Glutamatergic neuron (in vitro differentiated cells): Measurements from ENCODE around the gene CASP12. TPM values are rescaled to one million over a fixed set of nuclear protein-coding genes. Genes with fewer than 3 reads are reported as not detected.

Experiments used
- DNase-seq: peaks from one replicate; pipeline ENCODE4 v3.0.0; 2022
- H3K27ac Mint-ChIP-seq: one replicate; pipeline ENCODE4 v1.8.0; 2020; ENCODE audit warnings: mild to moderate bottlenecking, mixed read lengths, inconsistent platforms; ENCODE audit not compliant: unreplicated experiment
- H3K27me3 Mint-ChIP-seq: one replicate; pipeline ENCODE4 v1.8.0; 2020; ENCODE audit warnings: mild to moderate bottlenecking, moderate library complexity, mixed read lengths, inconsistent platforms; ENCODE audit not compliant: unreplicated experiment
- H3K36me3 Mint-ChIP-seq: one replicate; pipeline ENCODE4 v1.8.0; 2020; ENCODE audit warnings: mild to moderate bottlenecking, mixed read lengths, inconsistent platforms; ENCODE audit not compliant: unreplicated experiment
- H3K4me1 Mint-ChIP-seq: one replicate; pipeline ENCODE4 v1.8.0; 2020; ENCODE audit warnings: mild to moderate bottlenecking, low read depth, mixed read lengths, inconsistent platforms; ENCODE audit not compliant: unreplicated experiment
- H3K4me3 Mint-ChIP-seq: one replicate; pipeline ENCODE4 v1.8.0; 2020; ENCODE audit warnings: mild to moderate bottlenecking, mixed read lengths, inconsistent platforms; ENCODE audit not compliant: unreplicated experiment
- H3K9me3 Mint-ChIP-seq: one replicate; pipeline ENCODE4 v1.8.0; 2020; ENCODE audit warnings: mild to moderate bottlenecking, moderate library complexity, mixed read lengths, inconsistent platforms; ENCODE audit not compliant: unreplicated experiment
- CTCF ChIP-seq: fragments of 200-600 bp; sonication (generic); IDR thresholded peaks from one replicate; pipeline ENCODE4 v1.5.0; 2021; ENCODE audit not compliant: partially characterized antibody, unreplicated experiment
- total RNA-seq: library from RNA; stranded (reverse); fragmentation: NEBNext Ultra II Directional; extraction: Animal tissue kit (Norgen Biotek cat#: 25700); gene quantifications from one replicate; pipeline ENCODE4 v1.2.1, GENCODE V29; 2021; ENCODE audit not compliant: unreplicated experiment

The CASP12 gene
- total RNA-seq, 1 donor from 2014 or later, result not detected

GRCh38 chr11:104879514-104880190, 18.6 kb downstream of the CASP12 start:
- no peak overlapping the region for H3K27ac Mint-ChIP-seq
- H3K4me3 Mint-ChIP-seq, result no peak overlapping the region
- peaks cover under 1% of the 10 kb centered on the region for H3K27me3 Mint-ChIP-seq
- DNase-seq, result no peak
- no peak for TF ChIP-seq CTCF
- H3K4me1 Mint-ChIP-seq, result peaks cover 4% of the 10 kb centered on the region
- H3K36me3 Mint-ChIP-seq, result no peaks in the 10 kb centered on the region
- H3K9me3 Mint-ChIP-seq, result no peaks in the 10 kb centered on the region

GRCh38 chr11:104876861-104877431, 21.3 kb downstream of the CASP12 start:
- H3K4me3 Mint-ChIP-seq, result no peak overlapping the region
- no peak for TF ChIP-seq CTCF

GRCh38 chr11:104876324-104876723, 21.9 kb downstream of the CASP12 start:
- no peaks in the 10 kb centered on the region for H3K9me3 Mint-ChIP-seq
- H3K4me1 Mint-ChIP-seq, result peaks cover 4% of the 10 kb centered on the region
- no peak overlapping the region for H3K27ac Mint-ChIP-seq
- TF ChIP-seq CTCF, result no peak
- H3K36me3 Mint-ChIP-seq, result no peaks in the 10 kb centered on the region
- no peak for DNase-seq
- no peak overlapping the region for H3K4me3 Mint-ChIP-seq
- H3K27me3 Mint-ChIP-seq, result peaks cover 1% of the 10 kb centered on the region

More at GRCh38 chr11:104876861-104877431, 21.3 kb downstream of the CASP12 start:
- Mint-ChIP-seq H3K4me1 (peaks cover 4% of the 10 kb centered on the region), H3K9me3 (no peaks in the 10 kb centered on the region), H3K27ac (no peak overlapping the region), H3K36me3 (no peaks in the 10 kb centered on the region), H3K27me3 (peaks cover 1% of the 10 kb centered on the region)
- DNase-seq, result no peak

- peak; percentile 21 for TF ChIP-seq CTCF
- peaks cover 1% of the 10 kb centered on the region for H3K27me3 Mint-ChIP-seq
- peak; percentile 14 for DNase-seq
- no peak overlapping the region for H3K4me3 Mint-ChIP-seq
- no peaks in the 10 kb centered on the region for H3K36me3 Mint-ChIP-seq
- H3K4me1 Mint-ChIP-seq, result no peaks in the 10 kb centered on the region
- no peak overlapping the region for H3K27ac Mint-ChIP-seq
- H3K9me3 Mint-ChIP-seq, result no peaks in the 10 kb centered on the region
Observed at GRCh38 chr11:104873252-104873651, 25.0 kb downstream of the CASP12 start.

GRCh38 chr11:104872393-104872792, 25.9 kb downstream of the CASP12 start:
- TF ChIP-seq CTCF, result no peak
- Mint-ChIP-seq H3K9me3 (no peaks in the 10 kb centered on the region), H3K27me3 (peaks cover 1% of the 10 kb centered on the region), H3K4me3 (no peak overlapping the region), H3K36me3 (no peaks in the 10 kb centered on the region), H3K4me1 (no peaks in the 10 kb centered on the region), H3K27ac (no peak overlapping the region)
- DNase-seq, result no peak
